ENCODE results near the gene ADGRD1.

ADGRD1 gene

GRCh38 chr12:131027876-131028586, 74.3 kb downstream of the ADGRD1 start:
- DNase-seq: no peak

GRCh38 chr12:131028587-131029338, 75.1 kb downstream of the ADGRD1 start:
- no peak for DNase-seq

GRCh38 chr12:131030472-131031328, 77.0 kb downstream of the ADGRD1 start:
- DNase-seq: no peak

GRCh38 chr12:131032082-131032750, 78.5 kb downstream of the ADGRD1 start:
- no peak for DNase-seq

- no peak for DNase-seq
Observed at GRCh38 chr12:131033486-131033885, 79.8 kb downstream of the ADGRD1 start.

- DNase-seq: no peak
Observed at GRCh38 chr12:131033886-131034482, 80.3 kb downstream of the ADGRD1 start.

- no peak for DNase-seq
Observed at GRCh38 chr12:131034631-131035244, 81.0 kb downstream of the ADGRD1 start.

- DNase-seq: no peak
Observed at GRCh38 chr12:131035245-131035681, 81.6 kb downstream of the ADGRD1 start.

- DNase-seq: no peak
Observed at GRCh38 chr12:131038159-131038558, 84.5 kb downstream of the ADGRD1 start.

GRCh38 chr12:131038961-131039950, 85.5 kb downstream of the ADGRD1 start:
- no peak for DNase-seq

GRCh38 chr12:131040491-131040890, 86.8 kb downstream of the ADGRD1 start:
- DNase-seq: no peak

GRCh38 chr12:131041216-131041967, 87.7 kb downstream of the ADGRD1 start:
- peak; percentile 49 for DNase-seq

GRCh38 chr12:131041968-131042833, 88.5 kb downstream of the ADGRD1 start:
- no peak for DNase-seq

GRCh38 chr12:131042834-131043245, 89.1 kb downstream of the ADGRD1 start:
- DNase-seq: no peak

GRCh38 chr12:131043401-131043871, 89.7 kb downstream of the ADGRD1 start:
- no peak for DNase-seq

GRCh38 chr12:131044136-131044535, 90.4 kb downstream of the ADGRD1 start:
- DNase-seq: no peak

GRCh38 chr12:131044760-131045381, 91.2 kb downstream of the ADGRD1 start:
- DNase-seq: peak; percentile 61

All from NCI-H510A treated with DMSO at 0.1 percent for 48 hours (cell line).